IMR-90 (cell line): Measurements from ENCODE around the gene DOK3. TPM values are rescaled to one million over a fixed set of nuclear protein-coding genes. Genes with fewer than 3 reads are reported as not detected.
A peak's percentile ranks its signal among the peaks of the same experiment; 100 is the strongest.

Experiments used
- ATAC-seq: fragments of 200-7000 bp; cut with Tn5 transposase; 2 replicates; pipeline ENCODE4 v1.9.1; 2020; ENCODE audit warnings: low read depth, mild to moderate bottlenecking, moderate library complexity
- BruUV-seq: library from RNA; stranded (reverse); fragments of 400-500 nt; replicated peaks from 2 replicates; lab custom pipeline; 2021; lab: Mats Ljungman, UMichigan
- CTCF ChIA-PET: fragments of 300-600 bp; formaldehyde crosslinking; extraction: SDS; loops from one replicate; lab custom pipeline; 2021; ENCODE audit warnings: antibody characterized with exemption; lab: Yijun Ruan, JAX
- POLR2A ChIA-PET: fragments of 300-600 bp; sonication (Branson Sonifier 250); formaldehyde crosslinking; loops from one replicate; lab custom pipeline; 2022; ENCODE audit warnings: antibody characterized with exemption; ENCODE audit not compliant: unreplicated experiment; lab: Charles Lee
- DNase-seq: peaks from one replicate; pipeline ENCODE4 v3.0.0; 2013
- H2AFZ ChIP-seq: replicated peaks from 2 replicates; pipeline ENCODE3; 2013; ENCODE audit warnings: low read length, mild to moderate bottlenecking; ENCODE audit not compliant: poor library complexity
- H2AK5ac ChIP-seq: 2 replicates; pipeline ENCODE4 v1.6.1; 2013; ENCODE audit warnings: low read depth, low read length, inconsistent platforms
- H2AK9ac ChIP-seq: replicated peaks from 2 replicates; pipeline ENCODE3; 2013; ENCODE audit warnings: mild to moderate bottlenecking, low read depth, low read length, moderate library complexity; ENCODE audit not compliant: poor library complexity
- H2BK120ac ChIP-seq: 2 replicates; pipeline ENCODE4 v1.6.1; 2013; ENCODE audit warnings: low read depth, low read length, inconsistent platforms
- H2BK15ac ChIP-seq: 3 replicates; pipeline ENCODE4 v1.6.1; 2013; ENCODE audit warnings: low read depth, low read length, inconsistent platforms
- H2BK20ac ChIP-seq: 2 replicates; pipeline ENCODE4 v1.6.1; 2013; ENCODE audit warnings: low read depth, mild to moderate bottlenecking, inconsistent platforms, low read length, moderate library complexity
- H2BK5ac ChIP-seq: 2 replicates; pipeline ENCODE4 v1.6.1; 2013; ENCODE audit warnings: mild to moderate bottlenecking, low read depth, low read length, inconsistent platforms; ENCODE audit not compliant: poor library complexity, severe bottlenecking
- H3K14ac ChIP-seq: replicated peaks from 2 replicates; pipeline ENCODE4 v1.6.1; 2013; ENCODE audit warnings: low read depth, low read length, inconsistent platforms
- H3K18ac ChIP-seq: 2 replicates; pipeline ENCODE4 v1.6.1; 2013; ENCODE audit warnings: low read depth, low read length, control low read depth
- H3K23ac ChIP-seq: 2 replicates; pipeline ENCODE4 v1.6.1; 2013; ENCODE audit warnings: low read depth, low read length, inconsistent platforms
- H3K27ac ChIP-seq: 2 replicates; pipeline ENCODE4 v1.5.1; 2013; ENCODE audit warnings: mild to moderate bottlenecking, control low read depth, low read length; ENCODE audit not compliant: insufficient read depth
- H3K27me3 ChIP-seq: 2 replicates; pipeline ENCODE4 v1.6.1; 2013; ENCODE audit warnings: low read length; ENCODE audit not compliant: control insufficient read depth, insufficient read depth
- H3K36me3 ChIP-seq: 2 replicates; pipeline ENCODE4 v1.6.1; 2013; ENCODE audit warnings: low read length, mixed read lengths; ENCODE audit not compliant: control insufficient read depth, insufficient read depth
- H3K4ac ChIP-seq: 2 replicates; pipeline ENCODE4 v1.6.1; 2013; ENCODE audit warnings: low read depth, low read length, inconsistent platforms
- H3K4me1 ChIP-seq: 2 replicates; pipeline ENCODE4 v1.6.1; 2013; ENCODE audit warnings: low read length, mixed read lengths; ENCODE audit not compliant: control insufficient read depth, insufficient read depth
- H3K4me2 ChIP-seq: 2 replicates; pipeline ENCODE4 v1.6.1; 2013; ENCODE audit warnings: low read depth, mild to moderate bottlenecking, control low read depth, low read length, moderate library complexity
- H3K4me3 ChIP-seq: 2 replicates; pipeline ENCODE4 v1.5.1; 2013; ENCODE audit warnings: low read depth, mild to moderate bottlenecking, control low read depth, low read length, moderate library complexity; ENCODE audit not compliant: insufficient read depth
- H3K56ac ChIP-seq: 2 replicates; pipeline ENCODE4 v1.6.1; 2013; ENCODE audit warnings: low read length, inconsistent platforms; ENCODE audit not compliant: insufficient read depth; ENCODE audit errors: extremely low read depth
- H3K79me1 ChIP-seq, 2 experiments: 2 replicates each; pipeline ENCODE4 v1.6.1; 2013; ENCODE audit warnings: low read length in 2 of 2, inconsistent platforms in 1 of 2, low read depth in 1 of 2
- H3K9ac ChIP-seq: 2 replicates; pipeline ENCODE4 v1.6.1; 2013; ENCODE audit warnings: low read depth, low read length, control low read depth
- H3K9me1 ChIP-seq: 2 replicates; pipeline ENCODE4 v1.6.1; 2013; ENCODE audit warnings: low read length, inconsistent platforms; ENCODE audit not compliant: insufficient read depth
- H3K9me3 ChIP-seq: 2 replicates; pipeline ENCODE4 v1.6.1; 2013; ENCODE audit warnings: low read length; ENCODE audit not compliant: control insufficient read depth, insufficient read depth
- H4K20me1 ChIP-seq: 2 replicates; pipeline ENCODE4 v1.6.1; 2013; ENCODE audit warnings: low read length, inconsistent platforms; ENCODE audit not compliant: insufficient read depth
- H4K5ac ChIP-seq: 2 replicates; pipeline ENCODE4 v1.6.1; 2013; ENCODE audit warnings: mild to moderate bottlenecking, low read depth, low read length, control low read depth
- H4K8ac ChIP-seq, 2 experiments: 2 replicates each; pipeline ENCODE4 v1.6.1; 2013; ENCODE audit warnings: low read depth in 2 of 2, low read length in 2 of 2, control low read depth in 1 of 2, inconsistent platforms in 1 of 2
- H4K91ac ChIP-seq: 2 replicates; pipeline ENCODE4 v1.6.1; 2013; ENCODE audit warnings: low read depth, low read length, inconsistent platforms; ENCODE audit not compliant: insufficient read depth
- BHLHE40 ChIP-seq: fragments of 150-350 bp; IDR thresholded peaks from 2 replicates; pipeline ENCODE4 v1.6.1; 2016; ENCODE audit warnings: mild to moderate bottlenecking, low read depth, low read length
- CHD1 ChIP-seq: IDR thresholded peaks from 2 replicates; pipeline ENCODE4 v1.6.1; 2012; ENCODE audit warnings: low read depth, low read length, improper control_type of control experiment
- CTCF ChIP-seq: conservative IDR thresholded peaks from 2 replicates; pipeline ENCODE4 v1.5.1; 2012; ENCODE audit warnings: mild to moderate bottlenecking, low read depth, low read length, improper control_type of control experiment
- MAZ ChIP-seq: IDR thresholded peaks from 2 replicates; pipeline ENCODE4 v1.6.1; 2012; ENCODE audit warnings: low read depth, mild to moderate bottlenecking, low read length, improper control_type of control experiment, moderate library complexity, borderline replicate concordance
- MXI1 ChIP-seq: IDR thresholded peaks from 2 replicates; pipeline ENCODE4 v1.6.1; 2012; ENCODE audit warnings: low read depth, mild to moderate bottlenecking, low read length, moderate library complexity, borderline replicate concordance
- NFE2L2 ChIP-seq: fragments of 150-350 bp; IDR thresholded peaks from 2 replicates; pipeline ENCODE4 v1.6.1; 2016; ENCODE audit warnings: low read depth, mild to moderate bottlenecking, low read length
- RAD21 ChIP-seq: IDR thresholded peaks from 2 replicates; pipeline ENCODE4 v1.6.1; 2012; ENCODE audit warnings: low read length, improper control_type of control experiment
- RCOR1 ChIP-seq: IDR thresholded peaks from 2 replicates; pipeline ENCODE4 v1.6.1; 2012; ENCODE audit warnings: mild to moderate bottlenecking, low read length, improper control_type of control experiment; ENCODE audit not compliant: insufficient replicate concordance
- SMC3 ChIP-seq: fragments of 150-350 bp; IDR thresholded peaks from 2 replicates; pipeline ENCODE4 v1.6.1; 2016; ENCODE audit warnings: low read depth, mild to moderate bottlenecking, antibody characterized with exemption, low read length, moderate library complexity
- WGBS, 2 experiments: methylation state at CpG; one replicate each; pipeline versions ENCODE4 v1.1.5 to v1.1.7; 2013; ENCODE audit warnings: missing lambda C conversion rate in 2 of 2; ENCODE audit not compliant: insufficient read length in 1 of 2; ENCODE audit errors: extremely low coverage in 2 of 2; 5-methylcytosine and 5-hydroxymethylcytosine counted together
- dilution Hi-C: fragments of 300-500 bp; cut with HindIII; formaldehyde crosslinking; loops from one replicate; pipeline ENCODE4 v1.14.3; 2018; ENCODE audit warnings: low sequenced_read_pairs; ENCODE audit not compliant: unreplicated experiment
- in situ Hi-C: fragments of 300-500 bp; cut with MboI; formaldehyde crosslinking; loops from 3 replicates; pipeline ENCODE4 v1.14.3; 2019; ENCODE audit warnings: low sequenced_read_pairs, inconsistent platforms, mixed read lengths
- intact Hi-C: fragments of 100-400 bp; cut with micrococcal nuclease; formaldehyde crosslinking; loops from 2 replicates; pipeline ENCODE4 v1.10.0; 2022
- polyA plus RNA-seq, 3 experiments: library from polyadenylated mRNA; depleted of rRNA; stranded (reverse); fragments of >200 nt; gene quantifications; 2 replicates each; pipeline ENCODE4 v1.2.3, GENCODE V29; 2012; ENCODE audit warnings: low replicate concordance in 1 of 3
- total RNA-seq: library from RNA; depleted of rRNA; stranded (reverse); fragments of >200 nt; gene quantifications from 2 replicates; pipeline ENCODE4 v1.2.3, GENCODE V29; 2012
- TF ChIP-seq, protein P1 (sequence below): fragments of 150-350 bp; IDR thresholded peaks from 2 replicates; pipeline ENCODE4 v1.6.1; 2017; ENCODE audit warnings: mild to moderate bottlenecking, antibody characterized with exemption, low read length, low read depth

DOK3 gene
- total and polyA plus RNA-seq, 2 of the 4 experiments (the other 2 are of a cell fraction): 0.54 to 3.9 TPM

- TF ChIP-seq, protein P1, sequence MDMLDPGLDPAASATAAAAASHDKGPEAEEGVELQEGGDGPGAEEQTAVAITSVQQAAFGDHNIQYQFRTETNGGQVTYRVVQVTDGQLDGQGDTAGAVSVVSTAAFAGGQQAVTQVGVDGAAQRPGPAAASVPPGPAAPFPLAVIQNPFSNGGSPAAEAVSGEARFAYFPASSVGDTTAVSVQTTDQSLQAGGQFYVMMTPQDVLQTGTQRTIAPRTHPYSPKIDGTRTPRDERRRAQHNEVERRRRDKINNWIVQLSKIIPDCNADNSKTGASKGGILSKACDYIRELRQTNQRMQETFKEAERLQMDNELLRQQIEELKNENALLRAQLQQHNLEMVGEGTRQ: no peak
These were observed 12.8 kb downstream of the DOK3 start (continued) for GRCh38 chr5:177496727-177497291.

- no TSS peak for BruUV-seq
- peak overlapping the region; percentile 91 for H3K4me3 ChIP-seq
- TF ChIP-seq MXI1: 0 out of 2 replicates have a peak, but pooled peaks have one; percentile 3
- TF ChIP-seq CTCF: peak; percentile 36; the same call in 1 of the 2 replicates
- TF ChIP-seq BHLHE40: peak; percentile 46; the same call in 1 of the 2 replicates
- peak; percentile 30; the same call in 1 of the 2 replicates for TF ChIP-seq RAD21
- TF ChIP-seq NFE2L2: no peak
- no peak for TF ChIP-seq RCOR1
- 0 out of 2 replicates have a peak, but pooled peaks have one; percentile 3 for TF ChIP-seq SMC3
- TF ChIP-seq MAZ: peak; percentile 24; the same call in 1 of the 2 replicates
- peak; percentile 22; the same call in 1 of the 2 replicates for TF ChIP-seq CHD1
- DNase-seq: peak; percentile 66
- peak overlapping the region; percentile 100 for H3K27ac ChIP-seq
- no peak for ATAC-seq
- H3K9me1 ChIP-seq: peaks cover 9% of the 10 kb centered on the region
- POLR2A ChIA-PET: interaction anchor here (0.7 to 2.1 kb wide), 4 partner anchors 9 to 70 kb away, joined by 3 to 11 read pairs (median 4); partner anchors contain the start of gene GRK6
- peaks cover 23 to 59% of the 10 kb centered on the region in 2 experiments for H3K79me1 ChIP-seq
- H2AFZ ChIP-seq: peak overlapping the region; percentile 82
- peak overlapping the region; percentile 93 for H2BK120ac ChIP-seq
- peak overlapping the region; percentile 41 for H2BK20ac ChIP-seq
- H3K23ac ChIP-seq: peak overlapping the region; percentile 98
- peak overlapping the region; percentile 99 for H4K91ac ChIP-seq
- peak overlapping the region; percentile 100 for H2AK9ac ChIP-seq
- peaks cover 58% of the 10 kb centered on the region for H4K20me1 ChIP-seq
- peak overlapping the region; percentile 68; the same call in 1 of the 3 replicates for H2BK15ac ChIP-seq
- peak overlapping the region; percentile 82 for H3K4me2 ChIP-seq
- H3K36me3 ChIP-seq: peaks cover 41% of the 10 kb centered on the region
- peak overlapping the region; percentile 96 to 97 for H4K8ac ChIP-seq
- H3K9me3 ChIP-seq: no peaks in the 10 kb centered on the region
- in situ Hi-C loops (no loop called here), intact Hi-C loops (loop anchor here (2.0 kb wide), 1 partner anchor 23 kb away; the partner anchor contains the start of gene DBN1), dilution Hi-C loops (no loop called here)
- 0% methylated on average over 1 of the region's 12 CpGs; no CpG with 5 or more reads in 1 of the 2 experiments for WGBS, 2 experiments
- peak overlapping the region; percentile 90 for H3K56ac ChIP-seq
- peak overlapping the region; percentile 95 for H4K5ac ChIP-seq
- H3K18ac ChIP-seq: peak overlapping the region; percentile 94
- CTCF ChIA-PET: interaction anchor here (1.6 kb wide), 1 partner anchor 39 kb away, joined by 6 read pairs; no protein-coding TSS in a partner anchor
- no peaks in the 10 kb centered on the region for H3K27me3 ChIP-seq
- peak overlapping the region; percentile 100 for H3K9ac ChIP-seq
- peak overlapping the region; percentile 99 for H3K14ac ChIP-seq
- peak overlapping the region; percentile 100 for H3K4ac ChIP-seq
- peak overlapping the region; percentile 100 for H2AK5ac ChIP-seq
- peak overlapping the region; percentile 100 for H2BK5ac ChIP-seq
- peaks cover 40% of the 10 kb centered on the region for H3K4me1 ChIP-seq
These were observed 13.4 kb downstream of the DOK3 start for GRCh38 chr5:177496070-177496726.
